ENCODE data around the gene NHS.

DNA sequence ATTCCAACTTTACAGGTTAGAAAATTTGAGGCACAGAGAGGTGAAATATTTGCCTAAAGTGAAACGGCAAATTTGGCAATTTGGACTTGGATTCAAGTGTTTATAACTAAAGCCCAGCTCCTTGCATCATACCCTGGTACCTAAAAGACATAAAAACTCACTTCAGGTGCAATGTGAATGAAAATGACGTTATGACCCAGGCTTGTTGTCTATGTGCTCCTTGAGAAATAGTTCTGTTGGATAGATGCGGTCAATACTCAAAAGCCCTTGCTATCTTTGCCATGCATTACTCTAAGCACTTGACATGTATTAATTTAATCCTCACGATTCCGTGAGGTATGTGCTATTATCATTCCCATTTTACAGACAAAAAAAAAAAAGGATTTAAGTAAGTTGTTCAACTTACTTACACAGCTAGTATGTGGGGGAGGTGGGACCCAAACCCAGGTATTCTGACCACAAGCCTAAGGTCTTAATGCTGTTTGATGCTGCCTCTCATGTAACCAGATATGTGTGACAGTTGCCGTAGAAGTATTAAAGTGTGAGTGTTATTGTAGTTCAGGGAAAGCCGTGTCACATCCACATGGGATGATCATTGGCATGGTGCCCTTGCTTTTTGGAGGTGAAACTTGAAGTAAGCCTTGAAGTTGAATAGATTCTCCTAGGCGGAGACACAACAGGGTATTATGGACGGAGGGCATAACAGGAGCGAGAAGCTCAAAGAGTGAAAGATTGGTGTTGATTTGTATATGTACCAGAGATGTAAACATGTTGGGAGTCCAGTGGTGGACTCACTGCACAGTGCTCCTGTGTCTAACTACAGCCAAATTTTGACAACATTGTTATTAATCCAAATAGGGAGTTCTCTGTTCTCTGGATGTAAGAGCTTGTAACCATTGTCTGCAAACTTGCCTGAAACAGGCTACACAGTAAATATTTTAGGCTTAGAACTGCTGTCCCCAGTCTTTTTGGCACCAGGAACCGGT is 365.4 kb downstream of the NHS start:
- TF ChIP-seq, protein P1, sequence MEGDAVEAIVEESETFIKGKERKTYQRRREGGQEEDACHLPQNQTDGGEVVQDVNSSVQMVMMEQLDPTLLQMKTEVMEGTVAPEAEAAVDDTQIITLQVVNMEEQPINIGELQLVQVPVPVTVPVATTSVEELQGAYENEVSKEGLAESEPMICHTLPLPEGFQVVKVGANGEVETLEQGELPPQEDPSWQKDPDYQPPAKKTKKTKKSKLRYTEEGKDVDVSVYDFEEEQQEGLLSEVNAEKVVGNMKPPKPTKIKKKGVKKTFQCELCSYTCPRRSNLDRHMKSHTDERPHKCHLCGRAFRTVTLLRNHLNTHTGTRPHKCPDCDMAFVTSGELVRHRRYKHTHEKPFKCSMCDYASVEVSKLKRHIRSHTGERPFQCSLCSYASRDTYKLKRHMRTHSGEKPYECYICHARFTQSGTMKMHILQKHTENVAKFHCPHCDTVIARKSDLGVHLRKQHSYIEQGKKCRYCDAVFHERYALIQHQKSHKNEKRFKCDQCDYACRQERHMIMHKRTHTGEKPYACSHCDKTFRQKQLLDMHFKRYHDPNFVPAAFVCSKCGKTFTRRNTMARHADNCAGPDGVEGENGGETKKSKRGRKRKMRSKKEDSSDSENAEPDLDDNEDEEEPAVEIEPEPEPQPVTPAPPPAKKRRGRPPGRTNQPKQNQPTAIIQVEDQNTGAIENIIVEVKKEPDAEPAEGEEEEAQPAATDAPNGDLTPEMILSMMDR (IDR thresholded peaks at IDR 0.05 in 8 of 11, conservative IDR thresholded peaks at IDR 0.05 in 3 of 11) = no peak
- TF ChIP-seq POLR2AphosphoS5 (IDR thresholded peaks at IDR 0.05) (no peak), POLR2A (IDR thresholded peaks at IDR 0.05) (no peak)
